Vein endothelial cell (primary cell): ENCODE measurements around the gene SVEP1. TPM values are rescaled to one million over a fixed set of nuclear protein-coding genes. Genes with fewer than 3 reads are reported as not detected.

ENCODE experiments used
- small RNA-seq: library from RNA; depleted of rRNA; stranded (forward); fragments of <200 nt; gene quantifications from one replicate; pipeline ENCODE3, GENCODE V24; 2012
- total RNA-seq: library from RNA; depleted of rRNA; stranded (reverse); fragments of >200 nt; gene quantifications from 2 replicates; pipeline ENCODE4 v1.2.3, GENCODE V29; 2012

SVEP1 gene
- 0.10 and 0.33 TPM in 2 replicates for total RNA-seq

GRCh38 chr9:110579034-110579861 is at the start of gene SVEP1:
TSS of gene SVEP1 (minus strand) at chr9:110579741. CDS start at chr9:110579543, 198 bp downstream.

DNA sequence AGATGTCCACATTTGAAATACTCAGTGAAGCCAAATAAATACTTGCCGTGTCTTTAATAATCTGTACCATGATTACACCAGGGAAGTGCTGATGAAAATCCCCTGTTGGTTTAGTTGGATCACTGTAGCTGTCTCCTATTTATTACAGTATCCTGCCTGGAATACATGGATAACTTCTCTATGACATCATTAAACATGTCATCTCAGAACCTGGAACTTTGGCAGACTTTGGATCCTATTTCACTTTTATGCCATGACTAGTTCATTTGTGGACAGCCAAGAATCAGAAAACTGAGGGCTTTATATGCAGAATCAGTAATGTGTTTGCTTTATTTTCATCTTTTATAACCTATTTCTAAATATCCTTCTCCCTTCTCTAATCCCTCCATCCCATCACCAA is 241.8 kb downstream of the SVEP1 start, which contains the start of gene TXNDC8:
Gene TXNDC8 (minus strand): TSS at position 137 of the 400 bp plus-strand sequence.

Small RNAs within 50 kb of the gene (small RNA-seq; reads per million reads assigned to genes)
- not detected for gene RNU6-1039P

Other genes starting within 250 kb of the SVEP1 start
- not detected in 2 replicates for gene TXNDC8, start 241.9 kb downstream of the SVEP1 start, total RNA-seq
- not detected in 2 replicates for gene MUSK, start 89.0 kb upstream of the SVEP1 start, total RNA-seq